GM12874 (cell line): ENCODE results near the gene ZNF318.

Source experiments
- TF ChIP-seq, protein P1 (sequence below): IDR thresholded peaks from 2 replicates; pipeline ENCODE4 v1.5.1; 2011; ENCODE audit warnings: low read depth, mild to moderate bottlenecking, control low read depth, low read length, moderate library complexity; ENCODE audit not compliant: insufficient read depth

Gene ZNF318

GRCh38 chr6:43298565-43299337 is 70.7 kb downstream of the ZNF318 start:
- TF ChIP-seq, protein P1, sequence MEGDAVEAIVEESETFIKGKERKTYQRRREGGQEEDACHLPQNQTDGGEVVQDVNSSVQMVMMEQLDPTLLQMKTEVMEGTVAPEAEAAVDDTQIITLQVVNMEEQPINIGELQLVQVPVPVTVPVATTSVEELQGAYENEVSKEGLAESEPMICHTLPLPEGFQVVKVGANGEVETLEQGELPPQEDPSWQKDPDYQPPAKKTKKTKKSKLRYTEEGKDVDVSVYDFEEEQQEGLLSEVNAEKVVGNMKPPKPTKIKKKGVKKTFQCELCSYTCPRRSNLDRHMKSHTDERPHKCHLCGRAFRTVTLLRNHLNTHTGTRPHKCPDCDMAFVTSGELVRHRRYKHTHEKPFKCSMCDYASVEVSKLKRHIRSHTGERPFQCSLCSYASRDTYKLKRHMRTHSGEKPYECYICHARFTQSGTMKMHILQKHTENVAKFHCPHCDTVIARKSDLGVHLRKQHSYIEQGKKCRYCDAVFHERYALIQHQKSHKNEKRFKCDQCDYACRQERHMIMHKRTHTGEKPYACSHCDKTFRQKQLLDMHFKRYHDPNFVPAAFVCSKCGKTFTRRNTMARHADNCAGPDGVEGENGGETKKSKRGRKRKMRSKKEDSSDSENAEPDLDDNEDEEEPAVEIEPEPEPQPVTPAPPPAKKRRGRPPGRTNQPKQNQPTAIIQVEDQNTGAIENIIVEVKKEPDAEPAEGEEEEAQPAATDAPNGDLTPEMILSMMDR = no peak

GRCh38 chr6:43297644-43298564 is 71.5 kb downstream of the ZNF318 start, which contains the start of gene SLC22A7:
Gene SLC22A7, plus strand, starts transcription at chr6:43298260. Its CDS starts 99 bp downstream, at chr6:43298359.
- TF ChIP-seq, protein P1 = no peak

DNA sequence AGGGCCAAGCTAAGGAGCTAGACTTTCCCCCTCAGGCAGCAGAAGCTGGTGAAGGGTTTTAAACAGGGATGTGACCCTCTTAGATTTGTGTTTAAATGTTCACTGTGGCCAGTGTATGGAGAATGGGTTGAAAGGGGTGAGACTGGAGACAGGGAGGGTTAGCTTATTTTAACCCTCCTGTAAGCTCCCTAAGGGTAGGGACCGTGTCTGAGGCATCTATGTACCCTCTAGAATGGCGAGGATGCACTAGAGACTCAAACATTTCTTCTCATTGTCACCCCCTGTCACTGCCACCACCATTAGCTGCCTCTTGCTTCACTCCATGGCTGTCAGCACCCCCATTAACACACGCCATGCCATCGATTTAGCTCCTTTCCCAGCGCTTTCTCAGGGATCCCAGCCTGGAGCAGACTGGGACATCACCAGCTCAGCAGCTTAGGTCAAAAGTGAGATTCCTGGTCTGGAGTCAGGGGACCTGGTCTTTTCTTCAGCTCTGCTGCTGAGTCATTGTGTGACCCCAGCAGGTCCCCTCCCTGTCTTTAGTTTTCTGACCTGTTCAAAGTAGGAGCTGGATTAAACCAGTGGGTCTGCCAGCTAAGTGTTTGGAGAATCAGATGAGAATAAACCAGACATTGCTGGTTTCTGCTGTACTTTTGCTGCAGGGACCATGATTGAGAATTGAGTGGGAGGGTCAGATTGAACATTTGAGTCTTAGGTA is 72.5 kb downstream of the ZNF318 start:
- TF ChIP-seq, protein P1 = no peak

GRCh38 chr6:43295456-43295855 is 74.0 kb downstream of the ZNF318 start:
- TF ChIP-seq, protein P1 = no peak

GRCh38 chr6:43294536-43294935 is 74.9 kb downstream of the ZNF318 start:
- TF ChIP-seq, protein P1 = no peak

GRCh38 chr6:43293698-43294097 is 75.7 kb downstream of the ZNF318 start:
- TF ChIP-seq, protein P1 = no peak
